Panc1 (cell line): ENCODE measurements around the gene TMEM205.

Experiments
- CTCF ChIP-seq: fragments of 450-650 bp; IDR thresholded peaks from 2 replicates; pipeline ENCODE4 v1.5.1; 2017; ENCODE audit warnings: mild to moderate bottlenecking
- SIN3A ChIP-seq: IDR thresholded peaks from 2 replicates; pipeline ENCODE4 v1.6.1; 2012; ENCODE audit warnings: low read depth, mild to moderate bottlenecking, low read length, moderate library complexity, borderline replicate concordance; ENCODE audit not compliant: insufficient read depth

- TF ChIP-seq SIN3A: no peak
- TF ChIP-seq CTCF: no peak
Observed at GRCh38 chr19:11374433-11375142, 28.5 kb upstream of the TMEM205 start, which contains the start of gene SWSAP1.
